ENCODE measurements around the gene IL10.

Gene IL10

DNA sequence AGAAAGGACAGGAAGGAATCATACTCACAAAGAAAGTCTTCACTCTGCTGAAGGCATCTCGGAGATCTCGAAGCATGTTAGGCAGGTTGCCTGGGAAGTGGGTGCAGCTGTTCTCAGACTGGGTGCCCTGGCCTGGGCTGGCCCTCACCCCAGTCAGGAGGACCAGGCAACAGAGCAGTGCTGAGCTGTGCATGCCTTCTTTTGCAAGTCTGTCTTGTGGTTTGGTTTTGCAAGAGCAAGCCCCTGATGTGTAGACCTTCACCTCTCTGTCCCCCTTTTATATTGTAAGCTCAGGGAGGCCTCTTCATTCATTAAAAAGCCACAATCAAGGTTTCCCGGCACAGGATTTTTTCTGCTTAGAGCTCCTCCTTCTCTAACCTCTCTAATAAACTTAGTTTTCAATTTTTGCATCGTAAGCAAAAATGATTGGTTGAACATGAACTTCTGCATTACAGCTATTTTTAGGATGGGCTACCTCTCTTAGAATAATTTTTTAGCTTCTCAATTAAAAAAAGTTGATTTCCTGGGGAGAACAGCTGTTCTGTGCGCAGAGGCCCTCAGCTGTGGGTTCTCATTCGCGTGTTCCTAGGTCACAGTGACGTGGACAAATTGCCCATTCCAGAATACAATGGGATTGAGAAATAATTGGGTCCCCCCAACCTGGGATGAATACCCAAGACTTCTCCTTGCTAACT, at the start of gene IL10:
Gene IL10, minus strand, starts transcription at position 252 of the 695 bp plus-strand sequence. Its CDS starts 59 bp downstream, at position 193.
- no peak for DNase-seq

DNA sequence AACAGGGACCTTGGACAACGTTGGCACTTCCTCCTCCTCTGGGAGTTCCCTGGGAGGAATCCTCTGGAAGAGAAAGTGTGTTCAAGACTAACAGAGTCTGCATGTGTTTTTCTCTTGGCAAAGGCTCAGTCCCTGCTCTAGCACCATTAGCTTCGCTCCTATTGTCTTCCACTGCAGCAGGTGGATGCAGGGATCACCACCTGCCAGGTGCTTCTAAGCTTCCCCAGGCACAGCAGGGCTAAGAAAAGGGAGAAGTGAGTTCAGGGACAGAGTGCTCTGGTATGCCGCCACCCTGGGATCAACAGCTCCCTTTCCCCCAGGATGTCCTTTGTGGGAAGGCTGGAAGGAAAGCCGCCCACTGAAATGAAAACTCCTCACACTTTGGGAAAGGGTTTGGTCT, 49.2 kb upstream of the IL10 start:
- DNase-seq: no peak

DNA sequence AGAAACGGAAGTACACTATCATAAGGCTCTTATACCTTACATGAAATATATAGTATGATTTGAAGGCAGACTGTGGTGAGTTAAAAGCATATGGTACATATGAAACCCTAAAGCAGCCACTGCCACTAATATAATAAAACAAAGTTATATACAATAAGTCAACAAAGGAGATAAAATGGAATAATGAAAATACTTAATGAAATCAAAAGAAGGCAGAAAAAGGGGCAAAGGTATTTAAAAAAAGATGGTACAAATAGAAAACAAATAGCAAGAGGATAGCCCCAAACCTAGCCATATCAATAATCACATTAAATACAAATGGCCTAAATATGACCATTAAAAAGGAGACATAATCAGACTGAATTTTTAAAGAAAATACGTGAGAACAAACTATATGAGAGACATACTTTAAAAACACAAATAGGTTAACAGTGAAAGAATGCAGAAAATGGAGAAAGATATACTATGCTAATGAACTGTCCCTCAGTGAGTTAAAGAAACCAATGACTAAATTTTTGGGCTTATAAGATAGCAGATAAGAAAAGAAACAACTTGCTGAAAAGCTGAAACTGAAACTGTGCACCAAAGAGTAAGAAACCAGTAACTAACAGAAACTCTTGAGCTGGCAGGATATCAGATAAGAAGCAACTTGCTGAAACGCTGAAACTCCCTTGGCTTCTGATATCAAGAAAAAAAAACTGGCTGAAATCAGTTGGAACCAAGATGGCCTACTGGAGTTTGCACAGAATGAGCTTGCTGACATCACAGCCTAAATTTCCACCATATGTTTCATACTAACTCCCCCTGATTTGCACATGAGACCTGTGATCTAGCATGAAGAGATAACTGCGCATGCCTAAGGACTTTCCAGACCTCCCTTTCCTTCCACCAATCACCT, 44.3 kb upstream of the IL10 start:
- no peak for DNase-seq

DNA sequence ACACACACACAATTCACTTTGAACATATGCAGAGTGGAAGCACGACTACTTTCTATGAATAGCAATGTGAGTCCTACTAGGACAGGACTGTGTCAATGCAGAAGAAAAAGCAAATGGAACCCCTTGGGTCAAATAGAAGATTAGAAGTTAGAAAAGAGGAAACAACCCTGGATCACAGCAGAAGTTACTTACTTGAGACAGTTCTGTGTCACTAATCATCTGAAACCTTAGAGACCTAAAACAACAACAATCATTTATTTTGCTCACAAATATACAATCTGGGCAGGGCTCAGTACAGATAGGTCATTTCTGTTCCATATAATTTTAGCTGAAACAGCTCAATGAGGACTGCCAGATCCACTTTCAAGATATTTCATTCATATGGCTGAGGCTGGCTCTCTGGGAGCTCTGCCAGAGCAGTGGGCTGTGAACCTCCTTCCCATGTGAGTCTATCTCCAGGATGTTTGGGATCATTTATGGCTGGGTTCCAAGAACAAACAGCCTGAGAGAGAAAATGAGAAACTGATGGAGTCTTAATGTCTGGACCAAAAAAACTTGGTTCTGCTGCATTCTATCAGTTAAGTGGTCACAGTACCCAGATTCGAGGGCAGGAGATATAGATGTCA, 42.5 kb upstream of the IL10 start:
- no peak for DNase-seq

DNA sequence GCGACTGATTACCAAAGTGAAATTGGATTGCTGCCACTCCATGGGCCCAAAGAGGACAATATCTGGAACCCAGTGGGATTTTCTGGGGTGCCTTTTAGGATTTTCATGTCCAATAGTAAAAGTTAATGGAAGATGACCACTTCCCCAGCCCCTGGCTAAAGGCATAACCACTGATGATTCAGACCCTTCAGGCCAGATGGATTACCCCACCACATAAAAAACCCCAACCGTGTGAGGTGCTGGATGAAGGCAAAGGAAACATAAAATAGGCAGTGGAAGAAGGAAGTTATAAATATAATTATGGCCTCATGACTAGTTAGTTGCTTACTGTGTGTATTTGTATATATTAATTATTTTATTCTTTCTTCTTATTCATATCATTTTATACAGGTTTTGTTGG, 40.2 kb upstream of the IL10 start:
- no peak for DNase-seq

DNA sequence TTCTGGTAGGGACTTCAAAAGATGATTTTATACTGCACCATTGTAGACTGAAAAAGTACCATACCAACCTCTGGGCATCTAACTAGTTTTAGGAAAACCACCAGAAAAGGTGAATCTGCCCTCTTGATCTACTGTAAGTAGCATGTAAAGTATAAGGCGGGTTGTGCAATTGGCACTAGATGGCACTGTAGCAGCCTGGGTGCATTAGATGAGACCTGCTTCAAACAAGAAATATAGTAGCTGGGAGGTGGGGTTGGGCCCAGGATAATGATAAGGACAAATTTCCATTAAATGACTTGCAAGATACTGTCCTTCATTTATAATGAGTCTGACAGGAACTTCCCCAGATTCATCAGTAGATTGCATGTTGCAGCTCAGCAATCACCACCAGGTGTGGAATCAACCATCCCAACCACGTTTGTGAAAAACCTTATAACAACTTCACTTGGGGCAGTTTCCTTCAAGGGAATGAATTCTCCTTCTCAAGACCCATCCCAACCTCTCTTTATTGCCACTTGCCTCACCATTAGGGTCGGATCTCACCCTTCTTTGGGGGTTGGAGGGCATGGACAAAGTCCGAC, 37.3 kb upstream of the IL10 start:
- DNase-seq: no peak

DNA sequence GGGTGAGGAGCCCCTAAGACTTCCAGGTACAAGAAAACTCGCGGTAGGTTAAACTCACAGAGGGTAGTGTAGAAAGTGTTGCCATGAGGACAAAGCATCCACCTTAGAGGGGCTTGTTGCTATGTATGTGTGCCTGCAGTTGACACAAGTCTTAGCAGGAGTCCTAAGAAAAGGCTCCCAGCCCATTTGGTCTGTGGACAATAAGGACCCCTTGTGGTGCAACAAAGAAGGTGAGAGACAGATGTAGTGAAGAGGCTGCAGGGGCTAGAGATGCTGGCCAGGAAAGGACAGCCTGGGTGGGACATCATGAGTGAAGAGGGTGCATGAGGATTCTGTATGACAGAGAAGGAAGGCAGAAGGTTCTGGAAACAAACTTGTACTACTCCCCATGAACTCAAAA, 36.3 kb upstream of the IL10 start:
- DNase-seq: peak; percentile 10

DNA sequence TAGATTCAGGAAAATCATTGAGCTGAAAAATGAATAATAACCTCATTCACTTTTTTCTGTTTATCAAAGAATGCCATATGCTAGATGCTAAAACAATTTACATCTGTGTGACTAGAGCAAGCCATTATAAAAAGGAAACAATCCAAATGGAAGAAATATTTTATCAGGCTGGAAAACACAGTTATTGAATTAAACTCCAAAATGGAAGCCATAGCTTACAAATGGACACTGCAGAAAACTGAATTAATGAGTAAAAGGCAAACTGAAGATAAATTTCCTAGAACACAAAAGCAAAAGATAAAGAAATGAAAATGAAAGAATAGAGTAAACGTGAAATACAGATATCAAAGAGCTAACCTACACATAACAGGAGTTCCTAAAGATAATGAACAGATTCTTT, 33.1 kb upstream of the IL10 start:
- no peak for DNase-seq

DNA sequence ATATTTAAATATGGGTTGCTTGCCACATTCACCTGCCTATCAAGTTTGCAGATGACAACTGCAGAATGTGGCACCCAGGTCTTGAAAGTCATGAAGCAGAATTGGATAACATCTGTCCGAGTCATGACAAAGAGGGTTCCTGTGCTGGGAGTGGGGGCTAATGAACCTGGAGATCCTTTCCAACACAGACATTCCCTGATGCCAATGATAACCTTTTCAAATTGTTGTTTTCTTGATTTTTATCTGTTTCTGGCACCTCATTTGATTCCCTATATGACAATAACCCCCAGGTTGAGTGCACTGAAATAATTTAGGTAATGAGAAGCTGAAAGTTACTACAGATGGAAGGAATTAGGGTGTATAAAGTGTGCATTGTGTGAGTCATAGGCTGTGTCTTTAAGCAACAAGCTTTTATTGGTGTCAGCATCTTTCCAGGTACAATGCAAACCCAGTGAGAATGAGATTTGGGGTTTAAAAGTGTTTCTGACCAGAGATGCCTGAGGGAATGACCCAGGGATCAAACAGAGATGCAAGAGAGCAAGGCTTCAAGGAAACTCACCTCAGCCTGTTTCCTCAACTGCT, 32.0 kb upstream of the IL10 start:
- DNase-seq: no peak

DNA sequence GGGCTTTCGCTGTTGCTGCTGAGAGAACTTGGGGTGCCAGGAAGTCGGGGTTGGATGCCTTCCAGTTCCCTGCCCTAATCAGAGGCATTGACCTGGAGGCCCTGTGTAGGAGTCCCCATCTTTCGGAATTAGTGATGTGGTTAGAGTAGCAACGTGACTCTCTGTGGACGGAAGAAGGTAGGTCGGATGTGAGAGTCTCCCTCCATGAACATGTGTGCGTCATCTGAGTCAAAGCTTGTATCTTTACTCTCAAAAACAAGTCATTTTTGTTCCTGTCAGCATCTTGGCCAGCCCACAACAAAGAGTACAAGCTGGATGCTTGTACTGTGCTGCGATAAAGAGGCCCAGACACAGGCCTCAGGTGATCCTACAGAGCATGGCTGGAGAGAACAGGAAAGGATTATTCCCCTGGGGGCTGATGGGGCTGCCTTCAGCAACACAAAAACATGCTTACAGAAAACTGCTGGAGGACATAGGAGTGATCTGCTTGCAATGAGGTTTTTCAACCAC, 31.0 kb upstream of the IL10 start:
- DNase-seq: no peak

DNA sequence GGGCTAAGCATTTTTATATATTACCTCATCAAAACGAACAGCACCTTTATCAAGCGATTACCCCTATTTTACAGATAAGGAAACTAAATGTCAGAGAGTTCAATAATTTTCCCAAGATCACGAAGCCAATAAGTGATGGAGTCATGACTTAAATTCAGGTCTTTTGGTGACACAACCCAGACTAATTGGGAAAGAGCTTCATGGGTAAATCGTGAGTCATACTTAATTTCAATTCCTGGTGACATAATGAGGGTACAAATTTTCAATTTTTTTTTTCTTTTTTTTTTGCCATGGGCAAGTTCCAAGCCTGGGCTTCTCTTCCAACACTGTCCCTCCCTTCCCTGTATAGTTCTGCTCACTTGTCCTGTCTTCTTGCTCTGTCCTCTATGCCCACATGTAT, 30.1 kb upstream of the IL10 start:
- no peak for DNase-seq

DNA sequence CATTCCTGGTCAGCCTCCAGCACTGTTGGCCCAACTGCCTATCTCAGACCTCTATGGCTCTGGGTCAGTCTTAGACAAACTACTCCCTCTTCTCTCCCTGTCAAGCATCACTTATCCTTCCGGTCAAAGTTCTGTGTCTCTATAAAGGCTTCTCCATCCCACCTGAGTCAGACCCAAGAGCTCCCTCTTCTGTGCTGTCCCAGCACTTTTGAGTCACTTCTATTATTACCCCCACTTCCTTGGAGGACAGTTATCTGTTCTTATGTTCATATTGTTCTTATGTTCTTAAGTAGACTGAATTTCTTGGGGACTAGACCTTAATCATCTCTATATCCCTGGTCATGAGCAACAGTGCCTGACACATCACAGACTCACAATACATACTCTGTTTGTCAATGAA, 29.2 kb upstream of the IL10 start:
- DNase-seq: no peak

DNA sequence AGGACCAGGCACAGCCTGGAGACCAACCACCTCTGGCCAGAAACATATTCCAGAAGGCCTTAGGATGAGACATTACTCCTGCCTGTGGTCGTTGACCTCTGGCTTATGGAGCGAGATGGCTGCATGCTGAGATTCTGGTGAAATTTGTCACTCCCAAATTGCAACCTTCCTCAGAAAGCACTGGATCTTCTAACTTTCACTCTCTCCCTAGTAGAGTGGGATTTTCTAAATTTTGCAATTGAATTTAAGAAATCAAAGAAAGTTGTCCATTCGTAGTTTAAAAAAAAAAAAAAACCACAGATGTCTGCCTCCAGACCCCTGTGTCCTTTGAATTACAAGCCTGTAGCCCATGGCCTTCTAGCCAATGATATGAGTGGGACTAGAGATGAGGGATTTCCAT, 28.6 kb upstream of the IL10 start:
- no peak for DNase-seq

DNA sequence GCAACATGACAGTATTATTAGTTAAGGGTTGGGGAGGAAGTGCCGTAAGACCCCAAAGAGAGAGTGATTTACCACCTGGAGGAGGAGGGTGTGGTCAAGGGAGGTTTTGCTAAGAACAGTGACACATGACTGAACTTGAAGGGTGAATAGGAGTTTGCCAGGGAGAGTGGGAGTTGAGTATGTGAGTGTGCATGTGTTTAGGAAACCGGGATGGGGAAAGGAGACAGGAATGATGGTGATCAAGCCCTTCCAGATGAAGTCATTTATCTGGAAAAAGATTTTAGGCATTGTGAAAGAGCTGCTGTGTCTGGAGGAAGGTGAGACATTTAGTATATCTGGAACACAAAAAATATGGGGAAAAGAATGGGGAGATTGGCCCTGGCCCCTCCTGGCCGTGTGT, 28.1 kb upstream of the IL10 start:
- DNase-seq: no peak

DNA sequence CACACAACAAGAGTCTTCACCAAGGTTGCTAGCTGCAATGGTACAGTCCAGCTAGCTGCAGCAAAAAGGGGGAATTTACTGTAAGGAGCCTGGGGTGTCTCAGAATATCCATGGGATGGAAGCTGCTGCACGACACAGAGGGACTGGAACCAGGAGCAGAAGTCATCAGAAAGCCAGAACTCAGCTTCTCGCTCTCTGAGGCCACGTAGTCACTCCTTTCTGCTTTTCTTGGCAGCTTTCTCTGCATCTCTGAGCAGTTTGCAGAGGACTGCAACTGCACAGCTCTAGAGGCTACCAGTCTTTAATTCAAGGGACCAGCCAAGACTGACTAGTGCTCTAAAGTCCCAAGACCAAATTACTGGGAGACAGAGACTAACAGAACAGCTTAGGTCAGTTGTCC, 27.0 kb upstream of the IL10 start:
- DNase-seq: no peak

DNA sequence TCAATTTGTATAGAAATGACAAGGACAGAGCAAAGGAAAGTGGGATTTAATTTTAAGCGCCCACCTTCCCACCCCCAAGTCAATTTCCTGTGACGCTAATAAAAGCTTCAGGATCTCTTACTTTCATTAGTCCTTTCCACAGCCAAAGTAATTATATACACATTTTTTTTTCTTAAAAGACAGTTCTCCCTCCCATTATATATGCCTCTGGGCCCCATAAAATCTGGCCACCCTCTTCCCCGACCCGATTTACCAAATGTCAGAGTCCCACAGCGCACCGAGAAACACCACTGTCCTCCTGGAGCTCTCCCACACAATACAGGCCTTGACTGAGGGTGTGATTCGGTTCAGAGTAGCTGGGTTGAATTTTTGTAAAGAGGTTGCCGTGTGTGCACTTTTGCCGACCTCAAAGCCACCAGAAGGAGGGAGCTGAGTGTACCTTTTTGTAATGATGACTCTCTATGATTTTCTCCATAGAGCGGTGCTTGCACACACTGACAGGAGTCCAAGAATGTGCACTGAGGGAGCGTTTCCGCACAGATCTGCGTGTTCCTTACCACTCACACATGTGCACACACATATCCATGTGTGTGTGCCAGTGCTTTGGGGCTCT, 26.2 kb upstream of the IL10 start:
- DNase-seq: no peak

DNA sequence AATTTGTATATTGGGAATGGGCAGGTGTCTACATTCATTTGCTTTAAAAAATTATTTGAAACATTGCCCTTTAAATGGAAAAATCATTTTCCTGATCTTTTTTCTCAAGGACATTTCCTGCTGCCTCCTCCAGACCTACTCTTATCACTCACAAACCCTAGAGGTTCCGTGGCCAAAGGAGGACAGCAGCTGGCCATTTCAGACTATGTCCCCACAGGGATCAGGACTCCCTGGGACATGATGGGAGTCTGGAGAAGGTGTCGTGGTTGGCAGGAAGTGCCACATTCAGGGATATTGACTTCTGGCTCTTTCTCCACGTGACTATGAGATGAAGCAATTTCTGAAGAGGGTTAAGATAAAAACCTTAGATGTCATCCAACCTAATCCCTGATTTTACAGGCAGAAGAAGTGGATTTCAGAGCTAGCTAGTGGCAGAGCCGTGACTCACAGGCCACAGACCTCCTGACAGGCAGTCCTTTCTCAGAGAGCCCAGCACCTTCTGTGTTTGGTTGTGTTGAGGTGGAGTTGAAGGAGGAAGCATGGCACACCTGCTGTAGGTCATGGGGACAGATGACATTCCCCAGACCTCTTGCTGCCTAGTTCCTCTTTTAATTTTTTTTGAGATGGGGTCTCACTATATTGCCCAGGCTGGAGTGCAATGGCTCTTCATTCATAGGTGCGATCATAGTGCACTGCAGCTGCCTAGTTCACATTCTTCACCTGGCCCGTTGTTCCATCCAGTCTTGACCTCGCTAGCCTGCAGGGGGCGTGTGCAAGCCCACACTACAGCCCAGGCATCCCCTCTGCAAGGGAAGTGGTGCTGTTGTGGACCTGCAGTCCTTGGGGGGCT, 25.5 kb upstream of the IL10 start:
- DNase-seq: no peak

DNA sequence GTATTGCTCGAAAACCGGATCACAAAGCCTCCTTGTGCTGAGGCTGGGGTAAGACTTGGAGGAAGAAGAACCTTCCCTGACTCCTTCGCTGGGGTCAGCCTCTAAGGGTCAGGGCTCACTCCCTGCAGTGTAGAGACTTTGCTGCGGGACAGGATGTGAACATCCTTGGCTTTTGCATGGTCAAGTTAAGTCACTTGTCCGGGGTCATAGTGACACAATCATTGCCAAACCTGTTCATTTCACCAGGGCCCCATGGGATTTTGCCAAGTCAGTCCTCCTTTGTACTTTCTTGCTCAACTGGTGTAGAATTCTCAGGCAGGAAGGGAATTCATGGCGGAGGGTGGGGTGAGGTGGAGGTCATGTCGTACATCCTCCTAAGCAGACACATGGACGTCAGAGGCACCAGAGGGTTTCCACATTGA, 24.7 kb upstream of the IL10 start:
- DNase-seq: no peak

DNA sequence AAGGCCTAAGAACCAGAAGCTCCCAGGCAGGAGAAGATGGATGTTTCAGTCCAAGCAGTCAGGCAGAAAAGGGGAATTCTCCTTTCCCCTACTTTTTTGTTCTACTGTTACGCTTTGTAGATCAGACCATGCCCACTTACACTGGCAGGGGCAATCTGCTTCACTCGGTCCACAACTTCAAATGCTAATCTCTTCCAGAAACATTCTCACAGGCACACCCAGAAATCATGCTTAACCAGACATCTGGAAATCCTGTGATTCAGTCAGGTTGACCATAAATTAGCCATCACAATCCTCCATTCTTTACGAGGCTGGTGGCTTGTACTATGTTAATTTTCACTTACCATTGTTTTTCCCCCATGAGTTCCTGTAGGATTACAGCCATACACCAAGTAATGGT, 23.8 kb upstream of the IL10 start:
- no peak for DNase-seq

DNA sequence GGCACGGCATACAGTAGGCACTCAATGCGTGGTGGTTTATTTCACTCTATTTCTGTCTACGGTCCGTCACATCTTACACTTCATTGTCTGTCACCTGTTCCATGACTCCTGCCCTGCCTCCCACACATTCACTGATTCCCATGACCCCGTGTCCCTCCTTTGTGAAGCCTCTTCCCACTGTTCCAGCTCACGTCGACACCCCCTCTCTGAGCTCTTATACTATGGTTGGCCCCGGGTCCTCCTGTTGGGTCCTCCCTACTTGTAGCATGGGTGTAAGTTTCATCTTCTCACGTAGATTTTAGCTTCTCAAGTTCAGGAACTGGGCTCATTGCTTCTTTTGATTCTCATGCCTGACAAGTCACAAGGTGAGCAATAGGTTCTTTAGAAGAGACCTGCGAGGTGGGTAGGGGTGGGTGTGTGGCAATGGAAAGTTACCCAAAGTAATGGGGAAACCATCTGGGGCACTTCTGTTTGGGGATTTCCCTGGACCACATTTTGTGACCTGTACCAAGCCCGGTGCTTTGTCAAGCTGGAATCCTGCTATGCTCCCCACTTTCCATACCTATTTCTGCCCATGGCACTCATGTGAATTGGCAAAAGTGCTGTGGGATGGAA, 22.1 kb upstream of the IL10 start:
- DNase-seq: no peak

DNA sequence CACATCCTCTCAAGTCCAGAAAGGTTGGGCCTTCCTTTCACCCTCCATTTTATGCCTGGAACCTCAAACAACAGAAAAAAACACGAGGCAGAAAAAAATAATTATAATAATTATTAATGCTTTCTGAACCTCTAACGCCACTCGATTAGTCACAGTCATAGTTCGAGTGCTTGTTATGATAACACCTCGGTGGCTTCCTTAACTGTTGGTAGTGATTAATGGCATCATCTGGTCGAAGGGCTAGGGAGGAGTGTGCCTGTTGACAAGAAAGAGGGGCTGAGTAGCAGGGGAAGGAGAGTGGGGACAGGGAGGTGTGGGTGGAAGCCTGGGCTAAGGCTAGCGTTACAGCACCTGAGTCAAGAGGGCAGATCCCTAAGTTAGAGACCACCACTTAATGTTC, 21.3 kb upstream of the IL10 start:
- no peak for DNase-seq
